Tibial nerve (tissue), 4 donors: ENCODE measurements around the gene PRMT1. TPM values are rescaled to one million over a fixed set of nuclear protein-coding genes. Genes with fewer than 3 reads are reported as not detected.

ENCODE experiments used
- DNase-seq, 2 donors: peaks; one replicate each; pipeline ENCODE4 v3.0.0-alpha.2; 2019; ENCODE audit warnings: low spot score in 2 of 2
- H3K27ac ChIP-seq, 4 donors: fragments of 200-600 bp; sonication (generic) in 3 of 4; one replicate each; pipeline ENCODE4 v1.5.1; 2017 to 2019; ENCODE audit warnings: mild to moderate bottlenecking in 1 of 4
- H3K27me3 ChIP-seq, 2 donors: fragments of 200-600 bp; sonication (generic) in 1 of 2; one replicate each; pipeline versions ENCODE4 v1.5.1 to v1.6.0; 2017 to 2019
- H3K36me3 ChIP-seq, 3 donors: fragments of 200-600 bp; sonication (generic); one replicate each; pipeline ENCODE4 v1.5.1; 2018 to 2019
- H3K4me1 ChIP-seq, 4 donors: fragments of 200-600 bp; sonication (generic) in 3 of 4; one replicate each; pipeline ENCODE4 v1.5.1; 2017 to 2019
- H3K4me3 ChIP-seq, 4 donors: fragments of 200-600 bp; sonication (generic) in 3 of 4; one replicate each; pipeline ENCODE4 v1.5.1; 2017 to 2019; ENCODE audit warnings: mild to moderate bottlenecking in 1 of 4, moderate library complexity in 1 of 4
- H3K9me3 ChIP-seq, 4 donors: fragments of 200-600 bp; sonication (generic) in 3 of 4; one replicate each; pipeline ENCODE4 v1.5.1; 2017 to 2019
- CTCF ChIP-seq, 5 experiments: fragments of 200-600 bp in 3 of 5; fragments of 450-650 bp in 2 of 5; sonication (generic) in 3 of 5; IDR thresholded peaks; one replicate each; pipeline ENCODE4 v1.5.1; 2016 to 2019; ENCODE audit warnings: antibody characterized with exemption in 5 of 5, mild to moderate bottlenecking in 3 of 5, moderate library complexity in 2 of 5
- EP300 ChIP-seq, 2 donors: sonication (generic); formaldehyde crosslinking; IDR thresholded peaks; one replicate each; pipeline ENCODE4 v1.6.1; 2017; ENCODE audit warnings: antibody characterized with exemption in 2 of 2, mild to moderate bottlenecking in 1 of 2
- POLR2A ChIP-seq, 2 donors: fragments of 450-650 bp; IDR thresholded peaks; one replicate each; pipeline ENCODE4 v1.6.1; 2017; ENCODE audit warnings: antibody characterized with exemption in 2 of 2, mild to moderate bottlenecking in 2 of 2, moderate library complexity in 2 of 2
- WGBS, 2 donors: methylation state at CpG; one replicate each; pipeline ENCODE4 v1.1.5; 2018; 5-methylcytosine and 5-hydroxymethylcytosine counted together
- total RNA-seq, 4 donors: library from RNA; depleted of rRNA; stranded (reverse); fragments of >200 nt; gene quantifications; one replicate each; pipeline ENCODE4 v1.1.0, GENCODE V29; 2016

Gene PRMT1
- total RNA-seq, 4 donors from 2014 or later: 106 to 147 (median 132) TPM

GRCh38 chr19:49681830-49682229 is 4.8 kb downstream of the PRMT1 start:
- H3K27me3 ChIP-seq: no peaks in the 10 kb centered on the region
- H3K36me3 ChIP-seq: peaks cover 0 to 60% (median 30%) of the 10 kb centered on the region in 3 donors
- no peak for DNase-seq
- H3K9me3 ChIP-seq: no peaks in the 10 kb centered on the region
- whole genome bisulfite sequencing, 2 donors: 88 to 89% methylated on average over 19 of the region's 19 CpGs
- no peak overlapping the region for H3K27ac ChIP-seq
- no peak overlapping the region for H3K4me3 ChIP-seq
- TF ChIP-seq CTCF (IDR thresholded peaks at IDR 0.05) (no peak), POLR2A (IDR thresholded peaks at IDR 0.05) (no peak), EP300 (IDR thresholded peaks at IDR 0.05) (no peak)
- H3K4me1 ChIP-seq: peaks cover 0 to 40% (median 25%) of the 10 kb centered on the region in 4 donors

- no peak for TF ChIP-seq POLR2A (IDR thresholded peaks at IDR 0.05)
- no peak for TF ChIP-seq CTCF (IDR thresholded peaks at IDR 0.05)
- TF ChIP-seq EP300 (IDR thresholded peaks at IDR 0.05): no peak
- Histone ChIP-seq H3K36me3 (peaks cover 0 to 65% (median 30%) of the 10 kb centered on the region in 3 donors), H3K4me1 (peaks cover 0 to 40% (median 25%) of the 10 kb centered on the region in 4 donors), H3K27ac (no peak overlapping the region), H3K4me3 (no peak overlapping the region), H3K9me3 (no peaks in the 10 kb centered on the region), H3K27me3 (no peaks in the 10 kb centered on the region)
- DNase-seq: no peak
- WGBS, 2 donors: 85 to 88% methylated on average over 8 of the region's 8 CpGs
These were observed 5.2 kb downstream of the PRMT1 start for GRCh38 chr19:49682274-49682673.

- Histone ChIP-seq H3K27me3 (no peaks in the 10 kb centered on the region), H3K9me3 (no peaks in the 10 kb centered on the region), H3K4me3 (no peak overlapping the region), H3K4me1 (peaks cover 0 to 26% (median 15%) of the 10 kb centered on the region in 4 donors), H3K27ac (no peak overlapping the region), H3K36me3 (peaks cover 0 to 80% (median 30%) of the 10 kb centered on the region in 3 donors)
- no peak for DNase-seq
- 89 to 92% methylated on average over 18 of the region's 18 CpGs for WGBS, 2 donors
- TF ChIP-seq EP300 (IDR thresholded peaks at IDR 0.05) (no peak), POLR2A (IDR thresholded peaks at IDR 0.05) (no peak), CTCF (IDR thresholded peaks at IDR 0.05) (no peak)
These were observed 6.8 kb downstream of the PRMT1 start for GRCh38 chr19:49683814-49684250.

GRCh38 chr19:49684251-49684982 is 7.3 kb downstream of the PRMT1 start:
- DNase-seq: no peak
- H3K27ac ChIP-seq: no peak overlapping the region
- WGBS, 2 donors: 76 to 79% methylated on average over 26 to 34 of the region's 35 CpGs
- H3K4me3 ChIP-seq: no peak overlapping the region
- no peaks in the 10 kb centered on the region for H3K9me3 ChIP-seq
- TF ChIP-seq CTCF (IDR thresholded peaks at IDR 0.05) (peak in 2 of 5 experiments; percentile 11 to 31), POLR2A (IDR thresholded peaks at IDR 0.05) (no peak), EP300 (IDR thresholded peaks at IDR 0.05) (no peak)
- H3K27me3 ChIP-seq: peaks cover 0 to under 1% of the 10 kb centered on the region in 2 donors
- peaks cover 0 to 24% (median 14%) of the 10 kb centered on the region in 4 donors for H3K4me1 ChIP-seq
- peaks cover 0 to 81% (median 30%) of the 10 kb centered on the region in 3 donors for H3K36me3 ChIP-seq

- Histone ChIP-seq H3K27me3 (peaks cover 0 to 7% of the 10 kb centered on the region in 2 donors), H3K4me1 (peaks cover 0 to 24% (median 11%) of the 10 kb centered on the region in 4 donors), H3K27ac (no peak overlapping the region), H3K4me3 (no peak overlapping the region), H3K36me3 (peaks cover 0 to 81% (median 30%) of the 10 kb centered on the region in 3 donors), H3K9me3 (no peaks in the 10 kb centered on the region)
- 83 to 87% methylated on average over 13 of the region's 13 CpGs for WGBS, 2 donors
- DNase-seq: no peak
- TF ChIP-seq EP300 (IDR thresholded peaks at IDR 0.05) (no peak), POLR2A (IDR thresholded peaks at IDR 0.05) (no peak), CTCF (IDR thresholded peaks at IDR 0.05) (no peak)
These were observed 8.0 kb downstream of the PRMT1 start for GRCh38 chr19:49684983-49685553.
